Frontal cortex (tissue), 4 donors: Measurements from ENCODE around the gene KCNQ1. TPM values are rescaled to one million over a fixed set of nuclear protein-coding genes. Genes with fewer than 3 reads are reported as not detected.

ENCODE experiments used
- DNase-seq, 2 donors: peaks; one replicate each; pipeline ENCODE4 v3.0.0; 2012; ENCODE audit warnings: low spot score in 2 of 2
- FAIRE-seq: peaks from 2 replicates; lab custom pipeline; 2012; peaks lifted over from hg19 to GRCh38; lab: Jason Lieb, UNC
- total RNA-seq: library from RNA; depleted of rRNA; stranded (reverse); fragments of >200 nt; gene quantifications from one replicate; pipeline ENCODE4 v1.2.3, GENCODE V29; 2014
- donor health status: control.
- donor health status: control.
- donor health status: control.

The KCNQ1 gene
- total RNA-seq, 1 donor from 2014 or later, result under 0.01 TPM

DNA sequence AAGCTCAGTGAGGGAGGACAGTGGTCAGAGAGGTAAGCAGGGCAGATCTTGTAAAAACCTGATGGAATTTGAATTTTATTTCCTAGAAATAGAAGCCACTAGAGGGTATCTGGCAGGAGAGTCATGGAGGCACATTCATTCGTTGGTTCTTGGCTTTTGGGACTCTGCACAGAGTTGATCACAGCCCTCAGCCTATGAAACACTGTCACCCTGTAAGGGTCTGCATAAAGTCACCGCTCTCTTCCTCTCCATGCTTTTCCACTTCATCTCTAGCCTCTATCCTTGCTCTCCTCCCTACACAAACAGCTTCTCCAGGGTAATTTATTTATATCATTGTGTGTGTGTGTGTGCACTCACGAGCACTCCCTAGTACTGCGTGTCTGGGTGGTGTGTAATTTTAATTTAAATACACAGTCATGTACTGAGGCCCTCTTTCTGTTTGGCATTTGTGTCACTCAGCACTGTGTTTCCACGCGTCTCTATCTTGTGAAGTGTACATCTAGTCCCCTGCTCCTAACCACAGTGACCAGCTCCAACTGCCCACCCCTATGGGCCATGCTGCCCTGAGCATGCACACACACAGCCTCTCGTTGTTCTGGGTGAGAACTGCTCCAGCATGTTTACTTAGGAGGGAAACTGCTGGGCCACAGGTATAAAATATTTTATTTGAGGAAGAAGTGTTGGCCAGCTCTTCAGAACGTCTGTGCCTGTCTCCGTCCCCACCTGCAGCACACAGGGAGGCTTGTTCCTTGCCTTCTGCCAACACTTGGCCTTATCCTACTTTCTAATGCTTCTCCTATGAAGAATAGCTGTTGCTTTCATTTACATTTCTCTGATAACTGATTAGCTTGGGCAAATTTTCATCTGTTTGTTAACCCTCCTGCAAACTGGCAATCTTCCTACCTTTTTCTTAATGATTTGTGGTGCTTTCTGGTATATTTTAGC, 250.5 kb downstream of the KCNQ1 start:
- no peak for FAIRE-seq

DNA sequence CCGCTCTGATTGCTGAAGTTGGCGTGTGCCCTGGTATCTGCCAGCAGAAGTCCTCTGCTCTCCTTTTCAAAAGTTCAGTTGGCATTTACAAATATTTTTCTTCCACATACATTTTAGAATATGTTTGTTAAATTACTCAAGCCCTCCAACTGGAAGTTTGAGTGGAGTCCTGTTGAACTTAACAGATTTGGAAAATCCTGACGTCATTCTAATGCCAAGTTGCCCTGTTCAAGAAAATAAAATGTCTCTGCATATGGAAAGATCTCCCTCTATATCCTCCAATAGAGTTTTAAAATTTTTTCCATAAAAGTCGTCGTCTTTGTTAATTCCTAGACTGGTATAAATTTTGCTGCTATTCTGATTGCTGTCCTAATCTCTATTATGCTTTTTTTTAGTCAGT, 251.6 kb downstream of the KCNQ1 start:
- DNase-seq (no peak), FAIRE-seq (no peak)

More for the DNA sequence above, 250.5 kb downstream of the KCNQ1 start:
- no peak for DNase-seq

DNA sequence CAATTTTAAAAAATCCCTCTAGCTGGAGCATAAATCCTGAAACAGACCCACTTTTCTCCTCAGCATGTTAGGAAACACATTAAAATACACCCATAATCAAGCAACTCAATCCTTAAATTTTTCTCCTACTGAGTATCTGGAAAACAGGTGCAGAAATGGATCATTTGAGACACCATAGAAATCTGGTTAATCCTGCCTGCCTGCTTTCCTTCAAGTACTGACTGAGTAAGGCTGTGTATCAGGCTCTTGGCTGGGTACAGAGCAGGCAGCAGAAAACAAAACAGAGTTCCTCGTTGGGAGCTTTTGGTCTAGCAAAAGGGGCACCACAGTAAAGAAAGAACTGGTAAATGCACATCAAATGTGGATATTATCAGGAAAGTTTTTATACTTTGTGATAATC, 253.1 kb downstream of the KCNQ1 start:
- no peak for DNase-seq
- FAIRE-seq, result no peak

DNA sequence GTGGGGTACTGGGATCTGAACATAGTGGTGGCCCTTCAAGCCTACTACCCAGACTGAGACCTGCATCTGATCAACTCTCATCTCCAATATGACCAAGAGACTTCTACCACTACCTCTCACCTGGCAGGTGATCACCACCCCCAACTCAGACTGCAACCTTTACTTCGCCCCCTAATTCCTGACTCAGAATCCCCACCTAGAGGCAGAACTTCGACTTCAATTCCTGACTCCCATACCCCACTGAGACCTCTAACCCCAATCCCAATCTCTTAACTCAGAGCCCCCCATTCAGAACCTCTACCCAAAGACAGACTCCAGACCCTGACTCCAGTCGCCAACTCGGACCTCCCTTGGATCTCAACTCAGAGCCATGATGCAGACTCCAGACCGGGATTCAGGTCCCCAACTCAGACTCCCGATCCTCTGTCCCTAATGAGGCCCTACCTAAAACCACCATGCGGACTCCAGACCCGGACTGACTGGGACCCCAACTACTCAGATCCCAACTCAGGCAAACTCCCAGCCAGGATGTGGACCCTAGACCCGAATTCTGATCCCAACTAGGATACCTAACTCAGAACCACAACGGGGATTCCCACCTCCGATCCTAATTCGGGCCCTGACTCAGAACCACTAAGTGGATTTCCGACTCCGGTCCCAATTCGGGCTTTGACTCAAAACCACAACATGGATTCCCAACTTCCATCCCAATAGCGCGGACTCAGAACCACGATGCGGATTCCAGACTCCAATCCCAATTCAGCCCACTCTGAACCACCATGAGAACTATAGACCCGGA, 253.8 kb downstream of the KCNQ1 start:
- DNase-seq (no peak), FAIRE-seq (no peak)

DNA sequence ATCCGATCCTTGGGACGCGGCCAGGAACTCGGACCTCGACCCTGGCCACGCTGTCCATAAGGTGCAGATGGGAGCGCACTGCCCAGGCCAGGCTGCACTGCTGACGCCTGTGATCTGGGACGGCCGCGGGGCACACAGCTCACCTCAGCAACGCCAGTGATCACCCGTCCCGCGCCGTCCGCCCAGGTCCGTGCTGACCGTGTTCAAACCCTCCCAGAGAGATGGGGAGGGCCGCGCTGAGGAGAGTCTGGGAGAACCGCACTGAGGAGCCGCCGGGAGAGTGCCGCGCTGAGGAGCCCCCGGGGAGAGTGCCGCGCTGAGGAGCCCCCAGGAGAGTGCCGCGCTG, 254.3 kb downstream of the KCNQ1 start:
- DNase-seq (no peak), FAIRE-seq (no peak)

DNA sequence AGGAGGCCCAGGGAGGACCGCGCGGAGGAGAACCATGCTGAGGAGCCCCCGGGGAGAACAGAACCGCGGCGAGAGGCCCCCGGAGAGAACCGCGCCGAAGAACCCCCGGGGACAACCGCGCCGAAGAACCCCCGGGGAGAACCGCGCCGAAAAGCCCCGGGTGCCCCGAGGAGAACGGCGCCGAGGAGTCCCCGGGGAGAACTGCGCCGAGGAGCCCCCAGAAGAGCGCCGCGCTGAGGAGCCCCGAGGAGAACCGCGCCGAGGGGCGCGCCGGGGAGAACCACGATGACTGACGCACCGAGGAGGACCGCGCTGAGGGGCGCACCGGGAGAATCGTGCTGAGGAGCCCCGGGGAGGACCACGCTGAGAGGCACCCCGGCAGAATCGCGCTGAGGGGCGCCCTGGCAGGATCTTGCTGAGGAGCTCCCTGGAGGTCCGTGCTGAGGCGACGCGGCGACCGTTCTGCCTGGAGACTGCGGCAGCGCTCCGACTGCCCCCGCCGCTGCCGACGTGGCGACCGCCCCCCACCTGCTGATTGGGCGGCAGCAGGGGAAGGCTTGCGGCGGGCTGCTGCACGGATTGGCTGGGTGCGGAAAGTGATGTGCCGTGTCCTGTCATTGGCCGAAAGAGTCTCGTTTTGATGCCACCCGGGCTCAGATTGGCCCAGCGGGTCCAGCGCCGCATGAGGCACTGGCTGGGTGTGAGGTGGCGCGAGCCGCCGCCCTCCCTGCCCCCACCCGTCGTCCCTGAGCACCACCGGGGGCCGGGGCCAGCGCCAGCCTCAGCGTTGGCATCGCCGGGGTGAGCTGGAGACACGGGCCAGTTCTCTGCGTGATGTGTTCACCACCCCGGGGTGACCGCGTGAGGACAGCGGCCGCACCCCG, 255.0 kb downstream of the KCNQ1 start, which contains the start of gene KCNQ1OT1:
KCNQ1OT1 (minus strand) TSS at position 464 of the 884 bp plus-strand sequence.
- FAIRE-seq (no peak), DNase-seq (peak; percentile 91 to 93)

DNA sequence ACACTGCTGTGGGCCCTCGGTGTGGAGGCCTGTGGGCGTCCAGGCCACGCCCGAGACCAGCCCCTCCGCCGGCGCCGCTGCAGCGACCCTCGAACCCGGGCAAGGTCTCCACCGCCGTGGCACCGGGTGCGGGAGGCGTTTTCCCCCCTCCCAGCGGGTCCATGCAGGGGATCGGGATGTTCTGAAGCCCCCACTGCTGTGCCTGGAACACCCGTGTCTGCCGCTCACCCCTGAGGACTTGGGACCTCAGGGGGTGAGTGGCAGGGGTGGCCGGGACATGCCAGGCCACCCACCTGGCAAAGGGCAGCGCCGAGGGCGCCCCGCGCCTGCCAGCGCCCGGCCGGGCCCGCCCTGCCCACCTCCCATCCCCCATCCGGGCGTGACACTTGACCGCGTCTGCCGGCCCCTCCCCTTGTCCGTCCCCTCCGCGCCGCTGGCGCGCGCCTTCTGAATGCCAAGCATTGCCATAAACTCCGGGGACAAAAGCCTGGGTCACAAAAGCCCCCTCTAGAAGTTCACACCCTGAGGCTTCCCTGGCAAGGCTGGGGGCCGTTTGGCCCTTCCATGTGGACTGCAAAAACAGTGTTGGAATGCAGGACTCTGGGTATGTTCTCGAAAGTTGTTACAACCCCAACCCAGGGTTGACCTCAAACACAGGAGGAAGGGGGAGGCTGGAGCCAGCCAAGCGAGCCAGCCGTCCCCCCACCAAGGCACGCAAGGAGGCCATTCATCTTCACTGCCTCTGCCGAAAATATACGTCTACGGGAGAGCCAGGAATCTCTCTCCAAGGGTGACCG, 255.8 kb downstream of the KCNQ1 start:
- DNase-seq, result peak; percentile 53 to 63
- no peak for FAIRE-seq

DNA sequence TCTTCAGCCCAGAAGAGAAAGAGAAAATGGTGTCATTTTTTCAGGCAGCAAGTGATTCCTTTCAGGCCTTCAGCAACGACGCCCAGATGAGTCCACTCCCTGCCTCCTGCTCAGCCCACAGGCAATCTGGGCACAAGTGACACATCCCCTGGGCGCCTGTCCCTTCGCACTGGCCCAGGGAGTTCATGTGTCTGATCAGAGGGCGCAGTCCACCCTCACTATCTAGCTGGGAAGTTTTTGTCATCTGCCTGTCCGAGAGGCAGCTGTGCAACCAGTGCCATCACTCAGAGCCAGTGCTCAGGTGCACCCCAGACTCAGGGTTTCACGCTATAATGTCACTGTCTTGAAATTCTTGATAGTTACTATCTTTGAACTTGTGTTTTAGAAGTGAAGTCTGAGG, 256.4 kb downstream of the KCNQ1 start:
- DNase-seq (no peak), FAIRE-seq (no peak)

DNA sequence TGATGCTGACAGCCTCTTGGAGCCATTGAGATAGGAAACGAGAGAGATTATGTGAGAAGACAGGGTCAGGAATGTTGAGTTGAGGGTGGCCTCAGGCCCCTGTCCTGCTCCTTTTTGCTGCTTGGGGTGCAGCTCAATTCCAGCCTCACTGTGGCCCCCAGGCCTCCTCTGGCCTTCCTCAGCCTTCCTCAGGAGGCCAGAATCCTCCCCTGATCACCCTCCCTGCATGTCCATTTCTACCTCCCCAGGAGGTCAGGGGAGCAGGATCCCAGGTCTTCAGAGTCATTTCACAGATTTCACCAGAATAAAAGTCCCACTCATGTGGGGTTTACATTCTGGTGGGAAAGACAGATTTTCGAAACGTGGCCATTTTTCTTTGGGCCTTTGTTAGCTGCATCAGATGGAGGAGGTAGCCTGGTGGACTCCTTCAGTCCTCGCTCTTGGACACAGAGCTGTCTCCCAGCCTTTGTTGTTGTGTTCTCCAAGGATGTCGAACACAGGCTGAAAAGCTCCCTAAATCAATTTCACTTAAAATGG, 257.2 kb downstream of the KCNQ1 start:
- FAIRE-seq (no peak), DNase-seq (peak in 1 of 2 donors; percentile 32)

DNA sequence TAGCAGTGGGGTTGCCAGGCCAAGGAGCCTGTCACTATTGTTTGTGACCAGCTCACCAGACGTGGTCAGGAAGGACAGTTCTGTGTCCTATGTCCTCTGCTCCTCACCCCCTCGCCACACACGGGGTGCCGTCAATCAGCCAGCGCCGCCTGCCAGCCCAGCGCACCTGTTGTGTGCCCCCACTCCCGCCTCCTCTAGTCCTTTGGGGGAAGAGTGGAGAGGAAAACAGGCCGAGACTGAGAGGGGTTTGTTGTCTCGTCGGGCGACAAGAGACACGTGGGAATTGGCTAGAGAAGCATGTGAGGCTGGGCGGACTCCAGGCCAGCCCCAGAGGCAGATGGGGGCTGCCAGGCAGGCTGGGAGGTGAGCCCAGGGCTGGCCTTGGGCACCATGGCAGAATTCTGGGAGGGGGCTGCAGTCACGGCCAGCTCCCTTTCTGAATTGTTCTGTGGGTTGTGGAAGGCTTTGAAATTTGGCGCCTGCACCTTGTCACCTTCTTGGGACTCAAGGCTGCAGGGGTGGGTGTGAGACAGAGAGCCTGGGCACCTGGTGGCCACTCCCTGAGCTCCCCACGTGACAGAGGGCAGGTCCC, 258.1 kb downstream of the KCNQ1 start:
- no peak for FAIRE-seq
- DNase-seq, result peak in 1 of 2 donors; percentile 56

DNA sequence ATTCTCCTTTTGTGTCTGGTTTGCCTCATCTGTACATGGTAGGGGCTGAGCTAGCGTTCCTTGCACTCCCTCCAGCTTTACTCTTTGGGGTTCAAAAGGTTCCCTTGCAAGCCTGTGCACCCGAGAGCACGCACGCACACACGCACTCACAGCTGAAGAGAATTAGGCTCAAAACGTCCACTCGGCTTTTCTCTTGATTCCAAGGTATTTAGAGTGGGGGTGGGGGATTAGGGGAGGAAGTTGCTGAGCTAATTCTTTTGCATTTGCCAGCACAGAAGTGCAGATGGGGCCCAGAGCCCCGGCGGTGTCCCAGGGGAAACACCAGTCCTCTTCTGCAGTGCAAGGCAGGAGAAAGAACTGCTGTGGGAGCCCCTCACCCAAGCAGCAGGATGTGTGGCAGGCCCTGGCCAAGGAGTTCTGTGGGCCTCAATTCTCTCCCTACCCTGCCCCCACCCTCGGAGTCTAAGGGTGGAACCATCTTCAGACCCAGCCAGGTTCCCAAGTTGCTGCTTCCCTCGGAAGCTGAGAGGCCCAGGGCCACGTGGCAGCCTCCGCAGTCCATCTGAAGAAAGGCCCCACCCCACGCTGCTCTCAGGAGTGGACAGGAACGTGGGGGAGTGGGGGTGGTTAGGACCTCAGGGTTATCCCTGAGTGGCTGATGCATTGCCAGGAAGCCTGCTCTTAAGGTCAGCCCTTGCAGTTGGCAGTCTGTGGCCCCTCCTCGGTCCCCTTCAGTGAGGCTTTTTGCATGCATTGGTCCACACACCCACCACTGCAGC, 258.7 kb downstream of the KCNQ1 start:
- no peak for DNase-seq

DNA sequence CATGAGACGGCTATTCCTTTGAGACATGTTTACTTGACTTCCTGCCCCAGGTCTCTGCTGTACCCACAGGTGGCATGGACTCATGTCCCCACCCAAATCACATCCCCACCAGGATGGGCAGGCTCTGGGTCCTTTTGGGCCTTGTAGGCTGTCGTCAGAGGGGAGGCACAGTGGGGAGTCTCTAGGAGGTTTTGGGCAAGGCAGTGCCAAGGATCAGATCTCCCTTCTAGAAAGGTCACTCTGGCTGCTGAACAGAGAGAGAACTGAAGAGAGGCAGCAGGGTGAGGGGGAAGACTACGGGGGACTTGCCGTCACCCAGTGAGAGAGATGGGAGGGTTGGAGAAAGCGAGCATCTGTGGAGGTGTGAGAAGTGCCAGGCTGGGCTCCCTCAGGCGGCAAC, 259.5 kb downstream of the KCNQ1 start:
- FAIRE-seq (no peak), DNase-seq (no peak)

More for the DNA sequence above, 258.7 kb downstream of the KCNQ1 start:
- FAIRE-seq, result no peak

DNA sequence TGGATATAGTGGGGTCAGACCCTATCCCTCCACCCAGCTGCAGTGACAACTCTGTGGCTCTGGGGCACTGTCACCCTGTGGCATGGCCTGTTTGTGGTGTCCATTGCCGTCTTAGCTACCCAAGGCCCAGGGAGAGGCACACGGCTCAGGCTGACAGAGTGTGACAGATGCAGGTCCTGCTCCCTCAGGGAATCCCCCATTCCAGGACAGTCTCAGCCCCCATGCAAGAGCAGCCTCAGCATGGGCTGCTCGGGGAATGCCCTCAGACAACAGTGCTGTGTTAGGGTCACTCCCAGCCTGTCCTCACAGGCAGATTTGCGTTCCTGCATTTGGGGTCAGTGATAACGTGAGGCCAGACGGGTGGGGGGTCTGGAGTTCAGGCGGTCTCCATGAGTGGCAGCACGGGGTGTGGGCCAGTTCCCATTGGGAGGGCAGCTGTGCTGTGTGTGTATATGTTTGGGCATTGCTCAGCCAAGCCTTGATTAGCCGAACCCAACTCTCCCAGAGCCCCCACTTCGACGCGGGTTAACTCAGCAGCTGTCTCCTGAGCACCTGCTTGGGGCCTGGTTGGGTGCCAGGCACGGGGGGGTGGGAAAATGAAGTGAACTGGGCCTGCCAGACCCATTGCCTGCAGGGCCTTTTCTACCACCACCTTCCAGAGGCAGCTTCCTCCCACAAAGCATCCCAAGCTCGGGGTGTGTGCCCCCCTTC, 260.2 kb downstream of the KCNQ1 start:
- FAIRE-seq, result no peak
- no peak for DNase-seq

DNA sequence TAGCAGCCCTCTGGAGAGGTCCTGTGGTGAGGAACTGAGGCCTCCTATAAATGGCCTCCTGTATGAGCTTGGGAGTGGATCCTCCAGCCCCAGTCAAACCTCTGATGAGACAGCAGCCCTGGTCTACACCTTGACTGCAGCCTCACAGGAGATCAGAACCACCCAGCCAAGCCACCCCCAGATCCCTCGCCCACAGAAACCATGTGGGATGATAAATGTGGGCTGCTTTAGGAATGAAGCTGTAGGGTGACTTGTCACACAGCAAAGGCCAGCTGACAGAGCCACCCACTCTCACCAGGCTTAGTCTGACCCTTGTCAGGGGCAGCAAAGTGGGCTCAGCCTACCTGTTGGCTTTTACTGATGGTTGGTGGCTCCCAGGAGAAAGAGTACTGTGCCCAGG, 261.5 kb downstream of the KCNQ1 start:
- DNase-seq (no peak), FAIRE-seq (no peak)

DNA sequence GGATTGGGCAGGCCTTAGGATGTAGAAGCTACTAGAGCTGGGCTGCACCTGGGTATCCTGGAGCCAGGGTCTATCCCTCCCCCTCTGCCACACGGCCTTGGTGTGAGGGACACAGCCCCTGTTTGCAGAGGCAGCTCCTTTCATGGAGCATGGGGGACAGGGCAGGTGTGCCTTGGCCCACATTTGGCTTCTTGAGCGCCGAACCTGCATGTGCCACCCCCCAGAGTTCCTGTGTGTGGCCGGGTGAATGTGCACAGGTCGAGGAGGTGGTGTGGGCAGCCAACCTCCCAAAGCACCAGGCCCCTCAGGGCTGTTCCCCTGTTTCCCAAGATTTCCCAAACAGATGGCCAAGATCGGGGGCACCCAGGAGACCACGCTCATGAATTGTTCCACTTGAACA, 262.9 kb downstream of the KCNQ1 start:
- DNase-seq (no peak), FAIRE-seq (no peak)

DNA sequence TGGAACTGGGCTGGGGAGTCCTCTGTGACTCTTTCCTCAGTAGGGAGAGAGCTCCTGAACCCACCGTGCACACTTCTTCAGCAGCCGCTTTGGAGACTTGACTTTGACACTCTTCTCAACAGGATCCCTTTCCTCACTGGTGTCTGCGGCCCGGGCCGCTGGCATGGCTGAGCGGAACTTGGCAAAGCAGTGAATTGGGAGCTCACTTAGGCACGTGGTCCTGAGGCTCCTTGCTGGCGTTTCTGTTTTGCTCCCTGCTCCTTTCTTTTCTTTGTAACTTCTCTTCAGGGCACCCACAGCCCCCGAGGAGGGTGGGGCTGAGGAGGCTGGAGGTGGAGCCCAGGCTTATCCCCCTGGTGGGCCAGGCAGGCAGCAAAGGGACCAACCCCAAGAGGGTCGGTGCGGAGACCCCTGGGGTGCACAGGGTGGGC, 263.4 kb downstream of the KCNQ1 start:
- FAIRE-seq, result no peak

DNA sequence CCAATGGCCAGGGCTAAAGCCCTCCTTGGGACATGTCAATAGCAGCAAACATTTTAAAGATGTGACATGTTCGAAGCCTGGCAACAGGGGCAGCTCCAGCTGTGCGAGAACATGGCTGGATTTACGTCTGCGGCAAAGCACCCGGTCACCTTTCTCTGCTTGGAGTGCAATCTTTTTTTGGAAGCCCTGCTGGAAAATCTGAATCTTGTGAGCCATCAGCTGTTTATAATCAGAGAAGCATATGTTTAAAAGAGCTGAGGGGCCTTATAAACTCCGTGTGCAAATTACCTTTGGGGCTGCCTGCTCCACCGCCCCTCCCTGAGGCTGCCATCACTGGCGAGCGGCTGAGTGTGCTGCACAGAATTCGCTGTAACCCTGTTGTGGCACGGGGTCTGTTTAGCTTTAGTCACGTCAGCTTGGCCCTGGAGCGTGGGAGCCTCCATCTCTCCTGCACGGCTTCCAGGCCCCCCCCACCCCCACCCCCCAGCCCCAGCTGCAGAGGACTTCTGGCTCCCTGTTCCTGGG, 264.0 kb downstream of the KCNQ1 start:
- DNase-seq, result no peak
- FAIRE-seq, result no peak

More for the DNA sequence above, 263.4 kb downstream of the KCNQ1 start:
- no peak for DNase-seq
